Endodermal cell (in vitro differentiated cells): ENCODE measurements around the gene MICALL1. TPM values are rescaled to one million over a fixed set of nuclear protein-coding genes. Genes with fewer than 3 reads are reported as not detected.
A peak's percentile ranks its signal among the peaks of the same experiment; 100 is the strongest.

Experiments
- DNase-seq: peaks from one replicate; pipeline ENCODE4 v3.0.0-alpha.2; 2017
- H3K27ac ChIP-seq: 2 replicates; pipeline ENCODE4 v1.5.1; 2013; ENCODE audit warnings: mild to moderate bottlenecking, low read depth, low read length, moderate library complexity
- H3K27me3 ChIP-seq: 2 replicates; pipeline ENCODE4 v1.6.1; 2013; ENCODE audit warnings: mild to moderate bottlenecking, low read length, moderate library complexity; ENCODE audit not compliant: insufficient read depth, control insufficient read depth, poor library complexity, severe bottlenecking
- H3K36me3 ChIP-seq: 2 replicates; pipeline ENCODE4 v1.7.0; 2013; ENCODE audit warnings: mild to moderate bottlenecking, low read length, moderate library complexity; ENCODE audit not compliant: control insufficient read depth, insufficient read depth
- H3K4me1 ChIP-seq: one replicate; pipeline ENCODE4 v1.7.0; 2013; ENCODE audit warnings: low read length; ENCODE audit not compliant: control insufficient read depth, insufficient read depth
- H3K4me3 ChIP-seq: 2 replicates; pipeline ENCODE4 v1.5.1; 2013; ENCODE audit warnings: mild to moderate bottlenecking, low read length, moderate library complexity
- H3K9ac ChIP-seq: 2 replicates; pipeline ENCODE4 v1.6.1; 2013; ENCODE audit warnings: mild to moderate bottlenecking, low read length, moderate library complexity; ENCODE audit not compliant: poor library complexity, severe bottlenecking; ENCODE audit errors: extremely low read depth
- H3K9me3 ChIP-seq: 2 replicates; pipeline ENCODE4 v1.6.1; 2013; ENCODE audit warnings: mild to moderate bottlenecking, low read length, moderate library complexity; ENCODE audit not compliant: control insufficient read depth
- H3K27ac Mint-ChIP-seq: 2 replicates; pipeline ENCODE4 v1.8.0; 2020; ENCODE audit warnings: mixed read lengths
- H3K27me3 Mint-ChIP-seq: 2 replicates; pipeline ENCODE4 v1.8.0; 2021; ENCODE audit warnings: mild to moderate bottlenecking, mixed read lengths; ENCODE audit not compliant: insufficient read depth
- H3K36me3 Mint-ChIP-seq: 2 replicates; pipeline ENCODE4 v1.8.0; 2020; ENCODE audit warnings: low read depth, mixed read lengths
- H3K4me1 Mint-ChIP-seq: 2 replicates; pipeline ENCODE4 v1.8.0; 2020; ENCODE audit warnings: mixed read lengths
- H3K4me3 Mint-ChIP-seq: 2 replicates; pipeline ENCODE4 v1.8.0; 2020; ENCODE audit warnings: mild to moderate bottlenecking, moderate library complexity, mixed read lengths
- H3K9me3 Mint-ChIP-seq: 2 replicates; pipeline ENCODE4 v1.8.0; 2020; ENCODE audit warnings: mild to moderate bottlenecking, mixed read lengths
- WGBS, 2 experiments: methylation state at CpG; one replicate each; pipeline versions ENCODE4 v1.1.5 to v1.1.7; 2013; ENCODE audit warnings: missing lambda C conversion rate in 2 of 2, mixed read lengths in 1 of 2; ENCODE audit not compliant: insufficient coverage in 1 of 2, insufficient read length in 1 of 2; 5-methylcytosine and 5-hydroxymethylcytosine counted together
- total RNA-seq, 2 donors: library from RNA; stranded (reverse); fragmentation: NEBNext Ultra II Directional in 1 of 2; extraction: Animal tissue kit (Norgen Biotek cat#: 25700) in 1 of 2; gene quantifications; 2 replicates in 1 of 2; 3 replicates in 1 of 2; pipeline ENCODE4 v1.2.1, GENCODE V29; 2021
- TF ChIP-seq, protein P1 (sequence below): fragments of 200-600 bp; sonication (generic); conservative IDR thresholded peaks from 2 replicates; pipeline ENCODE4 v1.5.0; 2021; ENCODE audit warnings: antibody characterized with exemption, mild to moderate bottlenecking

Gene MICALL1
- total RNA-seq, 2 donors from 2014 or later = 33.5 to 36.6 TPM

DNA sequence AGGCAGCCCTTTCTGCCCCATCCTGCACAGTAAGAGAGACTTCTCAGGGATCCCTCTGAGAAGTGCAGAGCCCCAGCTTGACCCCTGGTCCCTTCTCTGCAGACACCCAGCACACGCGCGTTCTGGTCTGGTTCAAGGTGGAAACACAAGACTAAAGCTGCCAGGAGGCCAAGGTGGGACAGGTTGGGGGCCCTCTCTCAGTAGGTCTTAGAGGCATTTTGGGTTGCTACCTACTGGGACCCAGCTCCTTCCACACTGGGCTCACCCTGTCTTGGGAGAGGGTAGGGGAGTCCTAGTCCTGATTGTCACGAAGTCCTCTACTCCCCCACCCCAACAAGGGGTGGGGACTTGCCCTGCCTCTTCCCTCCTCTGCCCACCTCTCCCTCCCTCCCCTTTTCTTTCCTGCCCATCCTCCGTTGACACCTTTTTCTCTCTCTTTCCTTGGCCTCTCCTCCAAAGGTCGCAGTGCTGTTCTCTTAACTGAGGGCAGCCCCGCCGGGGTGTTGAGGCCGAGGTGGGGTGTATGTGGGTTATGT, 79.0 kb downstream of the MICALL1 start:
- H3K4me3 Mint-ChIP-seq = peak overlapping the region; percentile 70
- Histone ChIP-seq H3K4me3 (peak overlapping the region; percentile 73), H3K27me3 (no peaks in the 10 kb centered on the region), H3K4me1 (peaks cover 8% of the 10 kb centered on the region), H3K36me3 (no peaks in the 10 kb centered on the region), H3K27ac (no peak overlapping the region), H3K9ac (no peak overlapping the region), H3K9me3 (no peaks in the 10 kb centered on the region)
- peaks cover 35% of the 10 kb centered on the region for H3K4me1 Mint-ChIP-seq
- H3K27me3 Mint-ChIP-seq = peaks cover 6% of the 10 kb centered on the region
- peaks cover 9% of the 10 kb centered on the region for H3K36me3 Mint-ChIP-seq
- H3K9me3 Mint-ChIP-seq = no peaks in the 10 kb centered on the region
- 86 to 96% methylated on average over 3 to 9 of the region's 9 CpGs for WGBS, 2 experiments
- H3K27ac Mint-ChIP-seq = peak overlapping the region; percentile 61
- TF ChIP-seq, protein P1, sequence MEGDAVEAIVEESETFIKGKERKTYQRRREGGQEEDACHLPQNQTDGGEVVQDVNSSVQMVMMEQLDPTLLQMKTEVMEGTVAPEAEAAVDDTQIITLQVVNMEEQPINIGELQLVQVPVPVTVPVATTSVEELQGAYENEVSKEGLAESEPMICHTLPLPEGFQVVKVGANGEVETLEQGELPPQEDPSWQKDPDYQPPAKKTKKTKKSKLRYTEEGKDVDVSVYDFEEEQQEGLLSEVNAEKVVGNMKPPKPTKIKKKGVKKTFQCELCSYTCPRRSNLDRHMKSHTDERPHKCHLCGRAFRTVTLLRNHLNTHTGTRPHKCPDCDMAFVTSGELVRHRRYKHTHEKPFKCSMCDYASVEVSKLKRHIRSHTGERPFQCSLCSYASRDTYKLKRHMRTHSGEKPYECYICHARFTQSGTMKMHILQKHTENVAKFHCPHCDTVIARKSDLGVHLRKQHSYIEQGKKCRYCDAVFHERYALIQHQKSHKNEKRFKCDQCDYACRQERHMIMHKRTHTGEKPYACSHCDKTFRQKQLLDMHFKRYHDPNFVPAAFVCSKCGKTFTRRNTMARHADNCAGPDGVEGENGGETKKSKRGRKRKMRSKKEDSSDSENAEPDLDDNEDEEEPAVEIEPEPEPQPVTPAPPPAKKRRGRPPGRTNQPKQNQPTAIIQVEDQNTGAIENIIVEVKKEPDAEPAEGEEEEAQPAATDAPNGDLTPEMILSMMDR = no peak
- peak; percentile 51 for DNase-seq

DNA sequence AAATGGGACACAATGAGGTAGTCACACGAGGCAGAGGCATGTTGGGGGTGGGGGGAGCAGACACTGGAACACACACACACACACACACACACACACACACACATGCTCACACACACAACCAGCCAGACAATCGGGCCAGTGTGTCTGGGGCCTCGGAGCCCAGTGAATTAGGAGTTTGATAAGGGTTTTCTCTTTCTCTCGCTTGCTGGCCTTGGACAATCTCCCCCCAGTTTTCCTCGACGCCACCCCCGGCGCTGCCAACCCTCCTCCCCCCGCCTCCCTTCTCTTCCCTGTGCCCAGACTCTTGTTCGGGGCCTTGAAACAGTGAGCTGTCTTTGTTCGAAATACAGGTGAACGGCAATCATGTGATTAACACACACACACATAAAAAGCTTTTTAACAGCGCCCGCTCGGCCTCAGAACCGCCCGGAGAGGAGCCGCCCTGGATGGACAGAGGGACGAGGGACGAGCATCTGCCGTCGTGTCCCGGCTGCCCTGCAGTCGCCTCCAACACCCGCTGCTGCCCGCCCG, 79.7 kb downstream of the MICALL1 start:
- H3K4me1 ChIP-seq = peaks cover 6% of the 10 kb centered on the region
- 95 to 98% methylated on average over 14 to 25 of the region's 27 CpGs for WGBS, 2 experiments
- H3K27ac ChIP-seq = no peak overlapping the region
- H3K9ac ChIP-seq = no peak overlapping the region
- no peak overlapping the region for H3K27ac Mint-ChIP-seq
- H3K27me3 ChIP-seq = no peaks in the 10 kb centered on the region
- H3K4me1 Mint-ChIP-seq = peaks cover 28% of the 10 kb centered on the region
- H3K9me3 Mint-ChIP-seq = no peaks in the 10 kb centered on the region
- no peak overlapping the region for H3K4me3 ChIP-seq
- H3K36me3 ChIP-seq = no peaks in the 10 kb centered on the region
- H3K36me3 Mint-ChIP-seq = peaks cover 9% of the 10 kb centered on the region
- peaks cover 6% of the 10 kb centered on the region for H3K27me3 Mint-ChIP-seq
- DNase-seq = no peak
- peak overlapping the region; percentile 70 for H3K4me3 Mint-ChIP-seq
- TF ChIP-seq, protein P1 = no peak
- no peaks in the 10 kb centered on the region for H3K9me3 ChIP-seq

DNA sequence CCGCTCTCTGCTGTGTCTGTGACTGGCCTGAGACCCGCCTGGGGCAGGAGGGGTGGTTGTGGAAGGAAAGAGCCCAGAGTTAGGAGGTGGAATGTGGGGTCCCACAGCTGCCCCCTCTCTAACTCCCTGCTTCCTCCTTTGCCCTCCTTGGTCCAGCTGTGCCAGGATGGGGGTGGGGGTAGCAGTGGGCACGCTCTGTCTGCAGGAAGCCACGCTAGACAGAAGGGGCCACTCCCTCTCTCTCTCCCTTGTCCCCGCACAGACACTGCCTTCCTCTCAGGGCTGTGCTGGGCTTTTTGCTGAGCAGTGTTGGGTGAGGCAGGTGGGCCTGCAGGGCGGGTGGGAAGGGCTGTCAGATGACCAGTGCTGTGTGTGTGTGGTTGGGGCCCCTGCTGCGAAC, 80.3 kb downstream of the MICALL1 start:
- Mint-ChIP-seq H3K36me3 (peaks cover 8% of the 10 kb centered on the region), H3K9me3 (no peaks in the 10 kb centered on the region), H3K27me3 (peaks cover 6% of the 10 kb centered on the region), H3K4me1 (peaks cover 26% of the 10 kb centered on the region), H3K4me3 (no peak overlapping the region), H3K27ac (no peak overlapping the region)
- Histone ChIP-seq H3K27ac (no peak overlapping the region), H3K9me3 (no peaks in the 10 kb centered on the region), H3K4me1 (peaks cover 6% of the 10 kb centered on the region), H3K36me3 (no peaks in the 10 kb centered on the region), H3K4me3 (no peak overlapping the region), H3K27me3 (no peaks in the 10 kb centered on the region), H3K9ac (no peak overlapping the region)
- TF ChIP-seq, protein P1 = no peak
- WGBS, 2 experiments = 84% methylated on average over 4 of the region's 7 CpGs; no CpG with 5 or more reads in 1 of the 2 experiments
- DNase-seq = peak; percentile 49
